GM12891 (cell line): ENCODE data around the gene LRP3.

Experiments
- POLR2A ChIP-seq: IDR thresholded peaks from 2 replicates; pipeline ENCODE4 v1.6.1; 2011; ENCODE audit warnings: low read depth, low read length, control low read depth
- POLR2AphosphoS5 ChIP-seq: IDR thresholded peaks from 2 replicates; pipeline ENCODE4 v1.6.1; 2011; ENCODE audit warnings: low read depth, low read length, control low read depth
- TAF1 ChIP-seq: IDR thresholded peaks from 2 replicates; pipeline ENCODE4 v1.6.1; 2011; ENCODE audit warnings: low read depth, low read length, control low read depth

- no peak for TF ChIP-seq POLR2A
- no peak for TF ChIP-seq TAF1
- TF ChIP-seq POLR2AphosphoS5: no peak
These were observed 56.9 kb downstream of the LRP3 start for GRCh38 chr19:33251076-33251475.
